Superior temporal gyrus (tissue), 1 donor: ENCODE data around the gene FAM162B.
"Not testable (repeated sequence)": the region's sequence is repeated elsewhere in the genome, so short reads cannot be mapped to it uniquely, and the experiment has no call there.

ENCODE experiments used
- DNase-seq: peaks from one replicate; pipeline ENCODE4 v3.0.0-alpha.2; 2016; ENCODE audit errors: extremely low spot score

FAM162B gene

DNA sequence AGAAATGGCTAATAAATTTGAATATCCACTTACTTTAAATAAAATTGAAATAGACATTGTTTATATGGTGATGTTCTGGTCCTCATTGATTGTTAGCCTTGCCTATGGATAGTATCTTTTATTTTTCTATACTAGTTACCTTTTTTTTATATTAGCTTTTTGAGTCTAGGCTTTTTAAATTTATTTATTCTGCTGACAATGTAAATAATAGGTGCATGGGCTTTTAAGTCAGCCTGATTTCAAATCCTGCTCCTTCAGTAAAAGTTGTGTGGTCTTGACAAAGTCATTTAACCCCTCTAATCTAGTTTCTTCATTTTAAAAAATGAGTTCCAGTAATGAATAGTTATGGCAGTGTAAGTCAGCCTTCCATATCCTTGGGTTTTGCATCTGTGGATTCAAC lies 38.6 kb downstream of the FAM162B start:
- no peak for DNase-seq

DNA sequence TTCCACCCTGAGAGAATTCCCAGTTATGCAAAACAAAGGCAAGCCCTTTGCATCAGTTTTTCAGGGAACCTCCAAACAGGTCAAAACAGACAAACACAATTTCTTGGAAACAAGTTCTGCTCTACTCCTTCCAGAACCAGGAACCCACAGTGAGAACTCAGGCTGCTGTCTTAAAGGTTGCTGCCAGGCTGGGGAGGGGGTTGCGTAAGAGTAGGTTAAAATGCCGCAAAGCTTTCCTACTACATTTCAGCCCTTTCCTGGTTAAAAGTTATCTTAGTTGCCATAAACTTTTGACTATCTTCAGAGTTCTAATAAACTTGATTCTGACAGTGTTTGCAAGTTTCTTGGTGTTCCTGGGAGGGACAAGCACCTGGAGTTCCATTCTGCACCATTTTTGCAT lies 50.8 kb downstream of the FAM162B start:
- DNase-seq = no peak

DNA sequence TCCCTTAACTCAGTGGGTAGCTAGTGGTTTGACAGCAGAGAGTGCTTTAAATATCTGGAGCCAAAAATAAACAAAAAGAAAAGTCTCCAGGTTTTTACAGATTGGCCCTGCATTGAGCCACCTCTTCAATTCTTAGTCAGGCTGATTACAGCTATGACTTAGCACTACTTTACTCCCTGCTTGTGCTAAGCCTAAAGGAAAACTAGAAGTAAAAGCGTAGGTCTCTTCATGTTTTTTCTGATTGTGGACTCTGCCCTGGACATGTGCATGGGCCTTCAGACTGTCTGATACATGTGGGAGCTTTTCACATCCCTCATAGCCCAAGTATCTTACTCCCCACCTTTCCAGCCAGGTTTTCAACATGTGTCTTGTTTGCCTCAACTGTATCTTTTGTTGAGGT lies 51.2 kb downstream of the FAM162B start:
- DNase-seq = no peak

DNA sequence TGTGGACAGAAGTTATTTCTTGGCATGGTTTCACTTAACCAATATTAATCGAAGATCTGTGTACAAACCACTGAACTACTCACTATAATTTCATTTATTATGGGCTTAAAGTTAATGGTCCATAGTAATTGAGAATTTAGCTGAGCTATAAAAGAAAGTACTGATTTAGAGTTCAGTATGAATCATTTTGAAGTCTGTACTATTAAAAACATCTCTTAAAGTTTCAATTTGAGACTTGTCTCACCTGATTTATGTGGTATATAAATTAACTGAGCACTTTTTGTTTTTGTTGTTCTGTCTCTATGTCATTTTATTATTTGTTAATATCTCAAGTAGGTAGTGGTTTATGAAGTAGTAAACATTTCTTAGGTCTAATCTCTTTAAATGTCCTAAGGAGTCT lies 59.6 kb downstream of the FAM162B start:
- DNase-seq = no peak

DNA sequence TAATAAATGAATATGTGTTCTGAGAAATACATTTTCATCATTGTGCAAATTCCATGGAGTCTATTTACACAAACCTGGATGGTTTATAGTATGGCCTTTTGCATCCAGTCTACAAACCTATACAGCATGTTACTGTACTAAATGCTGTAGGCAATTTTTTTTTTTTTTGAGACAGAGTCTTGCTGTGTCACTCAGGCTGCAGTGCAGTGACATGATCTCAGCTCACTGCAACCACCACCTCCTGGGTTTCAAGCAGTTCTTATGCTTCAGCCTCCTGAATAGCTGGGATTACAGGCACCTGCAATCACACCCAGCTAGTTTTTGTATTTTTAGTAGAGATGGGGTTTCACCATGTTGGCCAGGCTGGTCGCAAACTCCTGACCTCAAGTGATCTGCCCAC lies 61.6 kb downstream of the FAM162B start:
- DNase-seq = not testable (repeated sequence)
